ENCODE data around the gene KBTBD12. TPM values are rescaled to one million over a fixed set of nuclear protein-coding genes. Genes with fewer than 3 reads are reported as not detected.

The KBTBD12 gene
- total RNA-seq, 4 donors from 2014 or later, result 16.0 to 28.7 (median 22.1) TPM

DNA sequence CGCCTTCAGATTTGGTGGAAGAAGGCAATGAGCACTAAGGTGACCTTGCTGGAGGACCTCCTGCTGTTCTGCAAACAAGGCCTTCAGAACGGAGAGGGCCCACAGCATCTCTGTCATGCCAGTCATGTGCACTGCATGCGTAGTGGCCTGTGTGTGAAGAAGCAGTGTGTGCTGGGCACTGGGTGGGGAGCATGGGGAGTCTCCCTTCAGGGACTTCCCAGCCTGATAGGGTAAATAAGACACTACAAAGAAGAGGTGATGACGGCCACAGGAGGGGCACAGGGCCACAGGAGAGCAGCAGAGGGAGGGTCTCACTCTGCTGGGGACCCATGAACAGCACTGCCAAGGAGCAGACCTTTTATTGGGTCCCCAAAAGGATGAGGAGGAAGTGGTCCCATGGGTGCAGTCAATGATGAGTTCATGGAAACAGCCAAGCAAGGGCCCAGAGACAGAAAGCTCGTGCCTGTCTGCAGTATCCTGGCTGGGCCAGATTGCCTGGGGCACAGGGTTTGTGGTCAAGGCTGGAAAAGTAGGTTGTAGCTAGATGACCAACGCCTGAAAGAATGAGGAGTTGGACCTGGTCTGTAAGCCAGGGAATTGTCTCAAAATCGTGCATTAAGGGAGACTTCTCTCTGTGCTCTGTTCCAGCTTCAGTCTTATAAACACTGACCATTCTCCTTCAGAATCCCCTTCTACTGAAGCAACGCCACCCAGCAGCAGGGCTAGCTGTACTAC lies 69.4 kb downstream of the KBTBD12 start:
- no peak overlapping the region for H3K27ac ChIP-seq
- no peaks in the 10 kb centered on the region for H3K27me3 ChIP-seq
- intact Hi-C loops (cut with DNase I; ENCODE audit: low total_unique reads) (no loop called here), in situ Hi-C loops (cut with MboI; ENCODE audit: low sequenced_read_pairs in 4 of 4) (no loop called here)
- peaks cover 8 to 12% of the 10 kb centered on the region in 2 donors for H3K4me1 ChIP-seq
- H3K4me3 ChIP-seq, result no peak overlapping the region
- H3K9me3 ChIP-seq, result no peaks in the 10 kb centered on the region
- no peaks in the 10 kb centered on the region for H3K36me3 ChIP-seq
- TF ChIP-seq CTCF (IDR thresholded peaks at IDR 0.05 in 4 of 5, conservative IDR thresholded peaks at IDR 0.05 in 1 of 5) (no peak), POLR2A (IDR thresholded peaks at IDR 0.05) (no peak)
- no peak for ATAC-seq
- DNase-seq, result no peak

- no peaks in the 10 kb centered on the region for H3K27me3 ChIP-seq
- H3K9me3 ChIP-seq, result no peaks in the 10 kb centered on the region
- in situ Hi-C loops (cut with MboI; ENCODE audit: low sequenced_read_pairs in 4 of 4) (no loop called here), intact Hi-C loops (cut with DNase I; ENCODE audit: low total_unique reads) (no loop called here)
- H3K4me3 ChIP-seq, result no peak overlapping the region
- no peak overlapping the region for H3K27ac ChIP-seq
- peaks cover 12 to 16% of the 10 kb centered on the region in 2 donors for H3K4me1 ChIP-seq
- no peaks in the 10 kb centered on the region for H3K36me3 ChIP-seq
- DNase-seq (no peak), ATAC-seq (no peak)
- no peak for TF ChIP-seq CTCF (IDR thresholded peaks at IDR 0.05 in 4 of 5, conservative IDR thresholded peaks at IDR 0.05 in 1 of 5)
- TF ChIP-seq POLR2A (IDR thresholded peaks at IDR 0.05), result no peak
Observed at GRCh38 chr3:127985216-127985615, 70.2 kb downstream of the KBTBD12 start.

DNA sequence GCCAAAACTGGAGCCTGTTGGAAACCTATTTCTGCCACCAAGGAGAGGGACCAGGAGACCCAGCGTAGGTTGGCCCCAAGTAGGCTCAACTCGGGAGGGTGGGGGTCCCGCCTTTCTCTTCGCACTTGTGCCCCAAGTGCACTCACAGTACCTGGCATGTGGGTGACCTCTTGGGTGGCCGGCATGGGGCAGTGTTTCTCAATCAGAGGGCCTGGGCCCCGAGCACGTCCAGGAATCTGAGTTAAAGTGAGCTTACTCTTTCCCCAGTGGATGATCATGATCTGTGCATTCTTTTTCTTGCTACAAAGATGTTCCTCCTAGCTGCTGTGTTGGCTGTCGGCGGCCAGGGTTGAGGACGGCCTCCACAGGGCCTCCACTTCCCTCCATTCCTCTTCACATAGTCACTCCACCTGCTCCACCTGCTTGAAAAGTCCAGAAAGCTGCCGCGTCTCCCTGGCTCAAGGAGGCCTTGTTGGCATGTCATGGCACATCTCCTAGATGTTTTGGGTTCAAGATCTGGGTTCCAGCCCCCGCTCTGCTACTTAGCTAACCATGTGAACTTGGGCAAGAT lies 70.7 kb downstream of the KBTBD12 start:
- Histone ChIP-seq H3K4me3 (no peak overlapping the region), H3K36me3 (no peaks in the 10 kb centered on the region), H3K27me3 (no peaks in the 10 kb centered on the region), H3K9me3 (no peaks in the 10 kb centered on the region), H3K27ac (no peak overlapping the region), H3K4me1 (peaks cover 16 to 19% of the 10 kb centered on the region in 2 donors)
- ATAC-seq (no peak), DNase-seq (no peak)
- intact Hi-C loops (cut with DNase I; ENCODE audit: low total_unique reads) (no loop called here), in situ Hi-C loops (cut with MboI; ENCODE audit: low sequenced_read_pairs in 4 of 4) (no loop called here)
- TF ChIP-seq POLR2A (IDR thresholded peaks at IDR 0.05) (no peak), CTCF (IDR thresholded peaks at IDR 0.05 in 4 of 5, conservative IDR thresholded peaks at IDR 0.05 in 1 of 5) (no peak)

DNA sequence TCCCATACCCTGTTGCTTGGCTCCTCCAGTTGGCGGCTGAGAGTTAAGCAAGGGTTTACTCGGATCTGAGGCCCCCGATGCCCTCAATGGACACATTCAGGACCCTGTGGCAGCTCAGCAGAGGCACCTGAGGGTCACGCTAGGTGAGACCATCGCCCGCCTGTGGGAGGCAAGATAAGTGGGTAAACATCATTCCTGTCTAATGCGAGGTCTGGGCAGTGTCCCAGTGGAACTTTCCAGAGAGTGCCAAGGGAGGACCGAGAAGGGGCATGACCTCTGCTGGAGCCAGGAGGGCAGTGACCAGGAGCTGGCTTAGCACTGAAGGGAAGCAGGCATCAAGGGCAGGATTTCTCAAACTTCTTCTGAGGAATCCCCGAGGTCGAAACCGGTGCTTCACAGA lies 71.8 kb downstream of the KBTBD12 start:
- DNase-seq (peak in 1 of 2 donors; percentile 50), ATAC-seq (peak; percentile 41 to 53)
- in situ Hi-C loops (cut with MboI; ENCODE audit: low sequenced_read_pairs in 4 of 4), result no loop called here
- intact Hi-C loops (cut with DNase I; ENCODE audit: low total_unique reads), result no loop called here
- Histone ChIP-seq H3K27me3 (no peaks in the 10 kb centered on the region), H3K27ac (peak overlapping the region in 2 of 4 donors; percentile 39 to 40), H3K4me1 (peaks cover 19 to 21% of the 10 kb centered on the region in 2 donors), H3K4me3 (no peak overlapping the region), H3K36me3 (no peaks in the 10 kb centered on the region), H3K9me3 (no peaks in the 10 kb centered on the region)
- TF ChIP-seq POLR2A (IDR thresholded peaks at IDR 0.05) (no peak), CTCF (IDR thresholded peaks at IDR 0.05 in 4 of 5, conservative IDR thresholded peaks at IDR 0.05 in 1 of 5) (no peak)

Data from gastrocnemius medialis (tissue), 4 donors.